ENCODE measurements around the gene GNAI3. TPM values are rescaled to one million over a fixed set of nuclear protein-coding genes. Genes with fewer than 3 reads are reported as not detected.

Gene GNAI3
- total and polyA plus RNA-seq, 3 experiments from 2014 or later: 8.6 to 9.9 (median 9.8) TPM

DNA sequence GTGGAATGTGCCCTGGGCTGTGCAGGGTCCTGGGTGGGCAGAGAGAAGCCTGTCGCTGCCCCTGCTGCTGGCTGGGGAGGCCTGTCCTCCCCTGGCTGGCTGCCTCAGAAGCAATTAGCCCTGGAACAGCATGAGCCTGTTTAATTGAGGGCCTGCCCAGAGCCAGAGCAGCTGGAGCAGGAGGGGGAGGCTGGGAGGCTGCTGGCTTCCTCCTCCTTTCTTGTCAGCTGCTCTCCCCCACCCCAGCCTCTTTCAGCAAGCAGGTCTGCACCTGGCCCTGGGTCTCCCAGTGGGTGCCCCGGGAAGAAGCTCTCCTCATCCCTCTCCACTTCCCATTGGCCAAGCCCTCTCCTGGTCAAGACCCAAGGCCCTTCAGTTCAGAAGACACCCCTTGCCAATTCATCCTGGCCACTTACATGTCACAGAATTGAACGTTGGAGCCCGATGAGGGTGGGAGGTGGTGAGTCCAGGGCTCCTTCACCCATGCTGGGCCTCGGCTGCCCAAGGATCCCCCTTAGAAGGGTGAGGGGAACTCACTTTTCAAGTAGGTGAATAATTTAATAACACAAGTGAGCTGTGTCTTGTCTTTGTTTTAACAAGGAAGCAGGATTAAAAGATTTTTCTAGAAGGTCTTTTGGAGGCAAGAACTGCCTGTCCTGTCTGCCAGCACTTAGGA lies 84.4 kb downstream of the GNAI3 start:
- Histone ChIP-seq H3K4me1 (ENCODE audit: insufficient read depth, low read length) (peaks cover 9% of the 10 kb centered on the region), H3K4me3 (ENCODE audit: low read length) (no peak overlapping the region), H3K9me3 (ENCODE audit: low read length) (no peaks in the 10 kb centered on the region), H3K36me3 (ENCODE audit: insufficient read depth, low read length) (peaks cover 24% of the 10 kb centered on the region), H3K27me3 (ENCODE audit: insufficient read depth, low read length, poor library complexity, severe bottlenecking) (no peaks in the 10 kb centered on the region), H3K27ac (ENCODE audit: low read depth, low read length) (no peak overlapping the region)
- Mint-ChIP-seq H3K36me3 (peaks cover 3 to 40% (median 6%) of the 10 kb centered on the region in 3 donors), H3K27ac (peak overlapping the region in 2 of 8 donors; percentile 46 to 80), H3K27me3 (peaks cover 0 to 6% of the 10 kb centered on the region in 2 donors), H3K9me3 (no peaks in the 10 kb centered on the region), H3K4me1 (peaks cover 6 to 9% (median 7%) of the 10 kb centered on the region in 3 donors), H3K4me3 (no peak overlapping the region)
- ChIA-PET CTCF (interaction anchor here (0.6 to 6.5 kb wide), 5 partner anchors 7 to 139 kb away, joined by 3 to 27 read pairs (median 16); partner anchors contain the start of gene CYB561D1), POLR2A (no interaction called here)
- no peak for DNase-seq

DNA sequence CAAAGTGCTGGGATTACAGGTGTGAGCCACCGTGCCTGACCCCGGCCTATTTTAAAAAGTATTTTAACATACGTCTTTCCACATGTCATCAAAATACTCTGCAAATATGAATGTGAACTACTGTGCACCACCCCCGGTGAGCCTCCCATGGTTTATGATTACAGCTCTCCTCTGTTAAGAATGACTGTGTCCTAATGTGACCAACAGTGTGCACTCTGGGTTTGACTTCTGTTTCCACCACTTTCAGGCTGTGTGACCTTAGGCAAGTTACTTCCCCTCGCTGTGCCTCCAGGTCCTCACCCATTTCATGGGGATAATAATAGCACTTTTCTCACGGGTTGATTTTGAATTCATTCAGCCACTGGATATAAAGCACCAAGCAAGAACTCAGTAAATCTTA lies 85.9 kb downstream of the GNAI3 start:
- Histone ChIP-seq H3K27me3 (ENCODE audit: insufficient read depth, low read length, poor library complexity, severe bottlenecking) (no peaks in the 10 kb centered on the region), H3K9me3 (ENCODE audit: low read length) (no peaks in the 10 kb centered on the region), H3K4me3 (ENCODE audit: low read length) (no peak overlapping the region), H3K4me1 (ENCODE audit: insufficient read depth, low read length) (peaks cover 9% of the 10 kb centered on the region), H3K36me3 (ENCODE audit: insufficient read depth, low read length) (peaks cover 14% of the 10 kb centered on the region), H3K27ac (ENCODE audit: low read depth, low read length) (no peak overlapping the region)
- Mint-ChIP-seq H3K27ac (peak overlapping the region in 4 of 8 donors; percentile 4 to 76 (median 58)), H3K9me3 (no peaks in the 10 kb centered on the region), H3K4me3 (no peak overlapping the region), H3K27me3 (peaks cover 0 to 6% of the 10 kb centered on the region in 2 donors), H3K4me1 (peaks cover 6 to 9% (median 7%) of the 10 kb centered on the region in 3 donors), H3K36me3 (peaks cover 3 to 25% (median 6%) of the 10 kb centered on the region in 3 donors)
- CTCF ChIA-PET: interaction anchor here (1.1 to 6.5 kb wide), 4 partner anchors 9 to 102 kb away, joined by 3 to 27 read pairs (median 6); no protein-coding TSS in a partner anchor
- POLR2A ChIA-PET: no interaction called here
- no peak for DNase-seq

DNA sequence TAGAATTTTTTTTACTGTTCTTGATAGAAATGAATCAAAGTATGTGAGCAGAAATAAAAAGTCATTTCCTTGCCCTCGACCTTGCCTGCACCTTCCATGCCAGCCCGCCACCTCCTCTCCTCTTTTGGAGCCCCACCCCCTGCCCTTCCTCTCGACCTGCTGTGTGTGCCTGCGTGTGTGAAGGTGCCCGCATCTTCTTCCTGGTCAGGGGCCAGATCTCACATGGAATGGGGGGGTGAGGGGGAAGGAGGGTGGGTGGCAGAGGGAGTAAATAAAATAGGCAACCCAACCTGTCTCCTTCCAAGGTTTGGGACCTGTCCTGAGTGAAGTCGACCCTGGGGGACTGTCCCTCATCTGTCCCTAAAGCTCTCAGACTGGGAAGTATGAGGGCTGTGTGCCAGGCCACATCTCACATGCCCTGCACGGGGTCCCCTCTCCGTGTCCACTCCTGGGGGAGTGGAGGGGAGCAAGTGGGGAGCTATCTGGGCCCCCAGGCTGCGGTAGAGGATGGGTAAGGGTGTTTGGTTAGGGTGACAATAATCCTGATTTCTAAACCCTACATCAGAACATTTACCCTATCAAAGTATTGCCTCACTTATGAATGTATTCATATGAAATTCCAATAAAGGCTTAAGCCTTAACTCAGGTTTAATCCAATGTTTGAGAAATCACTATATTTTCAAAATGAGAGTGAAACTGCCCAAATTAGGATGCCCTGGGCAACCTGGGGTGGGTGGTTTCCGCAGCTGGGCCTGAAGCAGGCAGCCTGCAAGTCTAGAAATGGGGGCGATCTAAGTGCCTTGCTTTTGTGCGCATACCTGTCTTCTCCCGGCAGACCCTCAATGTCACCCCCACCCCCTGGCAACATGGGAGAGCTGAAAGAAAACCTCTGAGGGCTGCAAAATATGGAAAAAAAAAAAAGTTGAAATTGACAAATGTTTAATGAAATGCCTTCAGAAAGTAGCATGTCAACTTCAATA lies 86.6 kb downstream of the GNAI3 start:
- Mint-ChIP-seq H3K9me3 (no peaks in the 10 kb centered on the region), H3K27me3 (peaks cover 1 to 6% of the 10 kb centered on the region in 2 donors), H3K4me1 (peaks cover 7 to 10% (median 9%) of the 10 kb centered on the region in 3 donors), H3K36me3 (peaks cover 0 to 17% (median 0%) of the 10 kb centered on the region in 3 donors), H3K4me3 (no peak overlapping the region), H3K27ac (peak overlapping the region in 5 of 8 donors; percentile 2 to 78 (median 42))
- DNase-seq: no peak
- peaks cover 9% of the 10 kb centered on the region for H3K4me1 ChIP-seq (ENCODE audit: insufficient read depth, low read length)
- ChIA-PET CTCF (interaction anchor here (1.1 to 7.6 kb wide), 5 partner anchors 8 to 348 kb away, joined by 4 to 90 read pairs (median 7); partner anchors contain the start of gene AHCYL1), POLR2A (no interaction called here)
- no peaks in the 10 kb centered on the region for H3K27me3 ChIP-seq (ENCODE audit: insufficient read depth, low read length, poor library complexity, severe bottlenecking)
- H3K4me3 ChIP-seq (ENCODE audit: low read length): no peak overlapping the region
- H3K27ac ChIP-seq (ENCODE audit: low read depth, low read length): no peak overlapping the region
- no peaks in the 10 kb centered on the region for H3K9me3 ChIP-seq (ENCODE audit: low read length)
- peaks cover 7% of the 10 kb centered on the region for H3K36me3 ChIP-seq (ENCODE audit: insufficient read depth, low read length)

DNA sequence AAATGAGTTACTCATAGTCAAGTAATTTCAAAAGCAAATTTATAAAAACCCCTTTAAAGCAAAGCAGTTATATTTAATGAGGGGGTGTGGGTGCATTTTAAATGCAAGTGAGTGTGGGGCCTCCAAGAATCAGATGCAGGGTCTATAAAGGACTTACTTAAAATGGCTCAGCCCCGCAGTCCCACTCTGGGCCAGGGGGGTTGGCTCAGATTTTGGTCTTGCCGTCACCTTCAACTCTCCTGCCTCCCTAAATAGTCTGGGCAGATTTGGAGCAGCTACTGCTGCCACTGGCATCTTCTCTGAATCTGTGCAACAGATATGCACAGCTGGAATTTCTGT lies 87.4 kb downstream of the GNAI3 start:
- Mint-ChIP-seq H3K4me3 (no peak overlapping the region), H3K9me3 (no peaks in the 10 kb centered on the region), H3K27me3 (peaks cover 3 to 6% of the 10 kb centered on the region in 2 donors), H3K27ac (no peak overlapping the region), H3K4me1 (peaks cover 10 to 16% (median 12%) of the 10 kb centered on the region in 3 donors), H3K36me3 (peaks cover 0 to 14% (median 0%) of the 10 kb centered on the region in 3 donors)
- H3K36me3 ChIP-seq (ENCODE audit: insufficient read depth, low read length): peaks cover 5% of the 10 kb centered on the region
- H3K27ac ChIP-seq (ENCODE audit: low read depth, low read length): no peak overlapping the region
- H3K27me3 ChIP-seq (ENCODE audit: insufficient read depth, low read length, poor library complexity, severe bottlenecking): no peaks in the 10 kb centered on the region
- no peak overlapping the region for H3K4me3 ChIP-seq (ENCODE audit: low read length)
- peaks cover 9% of the 10 kb centered on the region for H3K4me1 ChIP-seq (ENCODE audit: insufficient read depth, low read length)
- ChIA-PET CTCF (interaction anchor here (1.5 to 7.6 kb wide), 7 partner anchors 88 to 348 kb away, joined by 3 to 90 read pairs (median 6); partner anchors contain the start of genes AHCYL1 and GNAI3), POLR2A (no interaction called here)
- DNase-seq: no peak
- no peaks in the 10 kb centered on the region for H3K9me3 ChIP-seq (ENCODE audit: low read length)

DNA sequence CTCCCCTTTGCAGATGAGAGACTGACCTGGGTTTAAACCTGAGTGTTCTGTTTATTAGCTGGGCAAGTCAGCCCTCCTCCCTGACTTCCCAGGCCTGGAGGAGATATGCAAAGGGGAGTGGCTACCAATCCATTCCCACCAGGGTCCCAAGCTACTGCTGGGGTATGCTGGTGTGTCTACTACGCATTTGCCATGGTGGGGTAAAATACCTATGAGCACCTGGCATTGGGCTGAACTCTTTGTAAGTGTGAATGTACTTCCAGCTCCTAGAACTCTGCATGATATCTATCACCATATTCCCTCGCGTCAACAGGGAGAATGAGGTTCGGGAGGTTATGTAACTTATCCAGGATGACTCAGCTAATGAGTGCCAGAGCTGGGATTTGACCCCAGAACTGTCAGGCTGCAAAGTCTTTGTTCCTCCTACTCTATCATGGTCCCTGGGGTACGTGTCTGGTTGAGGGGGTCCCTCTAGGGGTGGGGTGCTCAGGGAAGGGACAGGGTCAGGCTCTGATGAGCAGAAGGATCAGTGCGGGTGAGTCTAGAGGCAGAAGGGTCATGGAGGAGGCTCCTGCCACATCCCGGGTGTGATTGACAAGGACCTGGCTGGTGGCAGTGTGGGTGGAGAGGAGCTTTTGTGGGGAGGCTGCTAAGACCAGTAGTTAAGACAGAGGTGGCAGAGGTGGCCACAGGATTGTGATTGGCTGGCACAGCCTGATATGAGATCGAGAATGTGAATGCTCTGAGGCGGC lies 88.0 kb downstream of the GNAI3 start:
- Mint-ChIP-seq H3K27me3 (peaks cover 3 to 6% of the 10 kb centered on the region in 2 donors), H3K27ac (no peak overlapping the region), H3K4me3 (no peak overlapping the region), H3K4me1 (peaks cover 10 to 16% (median 12%) of the 10 kb centered on the region in 3 donors), H3K36me3 (peaks cover 0 to 9% (median 0%) of the 10 kb centered on the region in 3 donors), H3K9me3 (no peaks in the 10 kb centered on the region)
- ChIA-PET POLR2A (no interaction called here), CTCF (interaction anchor here (1.2 to 7.6 kb wide), 10 partner anchors 14 to 393 kb away, joined by 3 to 90 read pairs (median 4); partner anchors contain the start of genes AHCYL1 and GNAI3)
- H3K27me3 ChIP-seq (ENCODE audit: insufficient read depth, low read length, poor library complexity, severe bottlenecking): no peaks in the 10 kb centered on the region
- H3K27ac ChIP-seq (ENCODE audit: low read depth, low read length): no peak overlapping the region
- no peak overlapping the region for H3K4me3 ChIP-seq (ENCODE audit: low read length)
- no peaks in the 10 kb centered on the region for H3K36me3 ChIP-seq (ENCODE audit: insufficient read depth, low read length)
- DNase-seq: no peak
- H3K9me3 ChIP-seq (ENCODE audit: low read length): no peaks in the 10 kb centered on the region
- H3K4me1 ChIP-seq (ENCODE audit: insufficient read depth, low read length): peaks cover 9% of the 10 kb centered on the region

DNA sequence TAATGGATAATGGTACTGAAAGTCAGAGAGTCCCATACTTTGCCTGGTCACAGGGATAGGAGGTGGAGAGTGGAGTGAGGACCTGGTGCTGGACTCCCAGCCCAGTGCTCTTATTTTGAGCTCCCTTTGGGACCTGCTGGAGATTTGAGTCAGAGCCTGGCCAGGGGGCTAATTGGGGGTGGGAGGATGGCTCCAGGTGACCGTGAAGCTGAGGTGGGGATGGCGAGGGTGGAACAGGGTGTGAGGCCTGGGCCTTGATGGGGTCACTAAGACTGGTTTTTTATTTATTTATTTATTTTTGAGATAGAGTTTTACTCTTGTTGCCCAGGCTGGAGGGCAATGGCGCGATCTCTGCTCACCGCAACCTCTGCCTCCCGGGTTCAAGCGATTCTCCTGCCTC lies 89.0 kb downstream of the GNAI3 start:
- H3K36me3 Mint-ChIP-seq: peaks cover 0 to 3% (median 0%) of the 10 kb centered on the region in 3 donors
- H3K4me3 Mint-ChIP-seq: no peak overlapping the region
- no peak for DNase-seq

More for the DNA sequence above, 89.0 kb downstream of the GNAI3 start:
- Histone ChIP-seq H3K27me3 (ENCODE audit: insufficient read depth, low read length, poor library complexity, severe bottlenecking) (no peaks in the 10 kb centered on the region), H3K4me1 (ENCODE audit: insufficient read depth, low read length) (peaks cover 9% of the 10 kb centered on the region), H3K9me3 (ENCODE audit: low read length) (no peaks in the 10 kb centered on the region), H3K36me3 (ENCODE audit: insufficient read depth, low read length) (no peaks in the 10 kb centered on the region), H3K27ac (ENCODE audit: low read depth, low read length) (no peak overlapping the region), H3K4me3 (ENCODE audit: low read length) (no peak overlapping the region)
- no peaks in the 10 kb centered on the region for H3K9me3 Mint-ChIP-seq
- ChIA-PET CTCF (interaction anchor here (0.7 to 7.6 kb wide), 11 partner anchors 11 to 392 kb away, joined by 3 to 90 read pairs (median 4); partner anchors contain the start of genes AHCYL1 and GNAI3), POLR2A (no interaction called here)
- peaks cover 3 to 6% of the 10 kb centered on the region in 2 donors for H3K27me3 Mint-ChIP-seq
- peaks cover 10 to 16% (median 12%) of the 10 kb centered on the region in 3 donors for H3K4me1 Mint-ChIP-seq
- no peak overlapping the region for H3K27ac Mint-ChIP-seq
